ENCODE measurements around the gene HPDL. TPM values are rescaled to one million over a fixed set of nuclear protein-coding genes. Genes with fewer than 3 reads are reported as not detected.
A peak's percentile ranks its signal among the peaks of the same experiment; 100 is the strongest.
"Not testable (repeated sequence)": the region's sequence is repeated elsewhere in the genome, so short reads cannot be mapped to it uniquely, and the experiment has no call there.

The HPDL gene
- total RNA-seq (2014; rRNA removed; shearing (Covaris generic)), result not detected in 2 replicates

DNA sequence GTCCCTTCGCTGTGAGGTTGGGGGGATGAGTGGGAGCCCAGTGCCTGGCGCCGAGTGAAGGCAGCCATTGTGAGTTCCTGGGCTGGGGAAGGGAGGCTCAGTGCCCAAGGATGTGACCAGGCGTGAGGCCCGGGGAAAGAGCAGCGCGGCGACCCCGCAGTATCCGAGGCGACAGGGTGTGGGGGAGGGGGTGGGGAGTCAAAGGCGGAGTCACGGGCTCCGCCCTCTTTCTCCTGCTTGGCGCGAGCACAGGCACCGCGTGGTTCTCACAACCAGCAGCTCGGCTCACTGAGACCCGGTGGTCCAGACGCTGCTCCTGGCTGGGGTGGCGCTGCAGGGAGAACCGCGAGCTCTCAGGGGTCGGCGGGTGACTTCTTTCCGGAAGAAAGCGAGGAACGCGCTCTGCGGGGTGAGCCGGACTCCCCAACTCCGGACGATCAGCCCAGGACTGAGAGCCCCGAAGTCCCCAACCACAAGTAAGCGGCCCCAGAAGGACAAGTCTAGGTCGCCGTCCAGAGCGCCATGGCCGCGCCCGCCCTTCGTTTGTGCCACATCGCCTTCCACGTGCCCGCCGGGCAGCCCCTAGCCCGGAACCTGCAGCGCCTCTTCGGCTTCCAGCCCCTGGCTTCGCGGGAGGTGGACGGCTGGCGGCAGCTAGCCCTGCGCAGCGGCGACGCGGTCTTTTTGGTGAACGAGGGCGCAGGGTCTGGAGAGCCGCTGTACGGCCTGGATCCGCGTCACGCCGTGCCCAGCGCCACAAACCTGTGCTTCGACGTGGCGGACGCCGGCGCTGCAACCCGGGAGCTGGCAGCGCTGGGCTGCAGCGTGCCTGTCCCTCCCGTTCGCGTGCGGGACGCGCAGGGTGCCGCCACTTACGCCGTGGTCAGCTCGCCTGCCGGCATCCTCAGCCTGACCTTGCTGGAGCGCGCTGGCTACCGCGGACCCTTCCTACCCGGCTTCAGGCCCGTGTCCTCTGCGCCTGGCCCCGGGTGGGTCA lies at the start of gene HPDL:
TSS of gene HPDL (plus strand) at position 269 of the 997 bp plus-strand sequence. CDS start at position 523, 254 bp downstream.
- peak; percentile 34 for DNase-seq (ENCODE audit: low read depth)

DNA sequence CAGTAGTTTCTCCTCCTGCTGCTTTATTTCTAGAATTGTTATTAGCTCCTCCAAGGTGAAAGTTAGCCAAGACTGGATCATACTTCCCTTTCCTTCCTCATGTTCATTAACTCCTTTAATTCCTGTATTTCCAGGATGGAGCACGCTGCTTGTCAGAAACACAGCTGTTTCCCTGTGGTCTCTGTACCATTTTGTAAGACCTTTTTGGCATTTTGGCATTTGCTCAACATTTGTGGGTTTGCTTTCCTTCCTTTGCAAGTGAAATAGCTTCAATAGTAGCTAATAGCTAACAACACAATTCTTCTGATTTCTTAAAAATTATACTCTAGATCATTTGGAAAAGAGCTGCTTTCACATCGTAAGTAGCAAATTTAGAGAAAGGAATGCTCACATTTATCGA lies 44.3 kb upstream of the HPDL start:
- no peak for DNase-seq (ENCODE audit: low read depth)

DNA sequence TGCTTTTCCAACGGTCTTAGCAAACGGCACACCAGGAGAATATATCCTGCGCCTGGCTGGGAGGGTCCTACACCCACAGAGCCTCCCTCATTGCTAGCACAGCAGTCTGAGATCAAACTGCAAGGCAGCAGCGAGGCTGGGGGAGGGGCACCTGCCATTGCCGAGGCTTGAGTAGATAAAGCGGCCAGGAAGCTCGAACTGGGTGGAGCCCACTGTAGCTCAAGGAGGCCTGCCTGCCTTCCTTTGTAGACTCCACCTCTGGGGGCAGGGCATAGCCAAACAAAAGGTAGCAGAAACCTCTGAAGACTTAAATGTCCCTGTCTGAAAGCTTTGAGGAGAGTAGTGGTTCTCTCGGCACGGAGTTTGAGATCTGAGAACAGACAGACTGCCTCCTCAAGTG lies 41.8 kb upstream of the HPDL start:
- not testable (repeated sequence) for DNase-seq (ENCODE audit: low read depth)

DNA sequence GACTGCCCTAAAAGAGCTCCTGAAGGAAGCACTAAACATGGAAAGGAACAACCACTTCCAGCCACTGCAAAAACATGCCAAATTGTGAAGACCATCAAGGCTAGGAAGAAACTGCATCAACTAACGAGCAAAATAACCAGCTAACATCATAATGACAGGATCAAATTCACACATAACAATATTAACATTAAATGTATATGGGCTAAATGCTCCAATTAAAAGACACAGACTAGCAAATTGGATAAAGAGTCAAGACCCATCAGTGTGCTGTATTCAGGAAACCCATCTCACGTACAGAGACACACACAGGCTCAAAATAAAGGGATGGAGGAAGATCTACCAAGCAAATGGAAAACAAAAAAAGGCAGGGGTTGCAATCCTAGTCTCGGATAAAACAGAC lies 40.2 kb upstream of the HPDL start:
- not testable (repeated sequence) for DNase-seq (ENCODE audit: low read depth)

DNA sequence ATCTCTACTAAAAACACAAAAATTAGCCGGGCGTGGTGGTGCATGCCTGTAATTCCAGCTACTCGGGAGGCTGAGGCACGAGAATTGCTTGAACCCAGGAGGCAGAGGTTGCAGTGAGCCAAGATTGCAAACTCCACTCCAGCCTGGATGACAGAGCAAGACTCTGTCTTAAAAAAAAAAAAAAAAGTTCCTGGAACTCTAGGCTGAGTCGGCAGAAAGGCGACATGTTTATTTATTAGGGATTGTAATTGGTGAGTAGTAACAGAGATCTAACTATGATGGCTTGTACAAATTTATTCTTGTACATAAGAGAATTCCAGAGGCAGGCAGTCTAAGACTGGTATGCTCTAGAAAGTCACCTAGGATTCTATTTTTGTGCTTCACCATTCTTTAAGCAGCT lies 35.7 kb upstream of the HPDL start:
- DNase-seq (ENCODE audit: low read depth), result not testable (repeated sequence)

DNA sequence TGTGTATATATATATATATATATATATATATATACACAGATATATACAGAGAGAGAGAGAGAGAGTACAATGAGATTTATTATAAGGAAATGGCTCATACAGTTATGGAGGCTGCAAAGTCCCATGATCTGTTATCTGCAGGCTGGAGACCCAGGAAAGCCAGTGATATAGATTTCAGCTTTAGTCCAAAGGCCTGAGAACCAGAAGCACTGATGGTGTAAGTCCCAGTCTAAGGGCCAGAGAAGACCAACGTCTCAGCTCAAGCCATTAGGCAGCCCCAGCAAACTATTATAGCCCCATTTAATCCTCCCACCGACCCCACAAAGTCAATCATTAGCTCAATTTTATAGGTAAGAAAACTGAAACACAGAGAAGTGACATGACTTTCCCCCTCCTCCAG lies 35.0 kb upstream of the HPDL start:
- DNase-seq (ENCODE audit: low read depth), result no peak

DNA sequence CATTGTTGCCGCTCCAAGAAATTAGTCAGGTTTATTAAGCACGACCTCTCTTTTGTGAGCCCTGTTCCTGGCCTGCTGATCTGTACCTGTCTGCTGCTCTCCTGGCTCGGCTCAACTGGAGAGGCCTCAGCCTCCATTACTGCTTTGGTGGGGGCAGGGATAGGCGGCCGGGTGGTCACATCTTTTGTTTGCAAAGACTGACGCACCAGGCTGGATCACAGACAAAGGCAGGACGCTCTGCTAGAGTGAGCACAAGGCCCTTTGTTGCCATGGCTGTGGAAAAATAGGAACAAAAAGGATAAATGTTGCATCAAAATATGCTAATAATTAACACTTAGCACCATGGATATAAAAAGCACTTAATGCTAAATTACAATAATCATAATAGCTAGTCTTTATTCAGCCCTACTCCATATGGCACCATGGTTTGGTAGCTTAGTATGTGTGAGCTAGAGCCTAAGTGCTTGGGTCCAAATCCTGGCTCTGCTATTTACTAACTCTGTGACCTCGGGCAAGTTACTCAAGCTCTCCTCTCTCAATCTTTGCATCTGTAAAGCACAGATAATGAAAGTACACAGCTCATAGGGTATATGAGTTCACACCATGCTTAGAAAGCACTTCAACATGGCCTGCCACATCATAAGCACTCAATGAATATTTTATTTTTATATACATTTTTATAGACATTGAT lies 28.9 kb upstream of the HPDL start:
- DNase-seq (ENCODE audit: low read depth), result no peak

DNA sequence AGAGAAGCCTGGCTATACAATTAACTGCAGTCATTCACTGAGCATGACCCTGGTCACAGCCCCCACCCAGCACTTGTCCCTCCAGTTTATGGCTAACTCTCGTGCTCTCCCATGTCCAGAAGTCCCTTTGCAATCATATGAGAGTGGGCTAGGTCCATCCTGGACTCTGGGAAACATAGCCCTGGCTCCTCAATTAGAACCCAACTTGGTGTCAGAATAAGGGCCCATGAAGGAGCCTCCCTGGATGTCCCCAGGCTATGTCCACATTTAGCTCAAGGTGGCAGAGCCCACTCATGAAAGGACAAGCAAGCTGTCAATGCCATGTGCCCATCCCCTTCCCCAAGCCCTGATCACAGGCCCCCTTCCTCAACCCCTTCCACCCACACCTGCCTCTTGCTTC lies 27.4 kb upstream of the HPDL start:
- no peak for DNase-seq (ENCODE audit: low read depth)

DNA sequence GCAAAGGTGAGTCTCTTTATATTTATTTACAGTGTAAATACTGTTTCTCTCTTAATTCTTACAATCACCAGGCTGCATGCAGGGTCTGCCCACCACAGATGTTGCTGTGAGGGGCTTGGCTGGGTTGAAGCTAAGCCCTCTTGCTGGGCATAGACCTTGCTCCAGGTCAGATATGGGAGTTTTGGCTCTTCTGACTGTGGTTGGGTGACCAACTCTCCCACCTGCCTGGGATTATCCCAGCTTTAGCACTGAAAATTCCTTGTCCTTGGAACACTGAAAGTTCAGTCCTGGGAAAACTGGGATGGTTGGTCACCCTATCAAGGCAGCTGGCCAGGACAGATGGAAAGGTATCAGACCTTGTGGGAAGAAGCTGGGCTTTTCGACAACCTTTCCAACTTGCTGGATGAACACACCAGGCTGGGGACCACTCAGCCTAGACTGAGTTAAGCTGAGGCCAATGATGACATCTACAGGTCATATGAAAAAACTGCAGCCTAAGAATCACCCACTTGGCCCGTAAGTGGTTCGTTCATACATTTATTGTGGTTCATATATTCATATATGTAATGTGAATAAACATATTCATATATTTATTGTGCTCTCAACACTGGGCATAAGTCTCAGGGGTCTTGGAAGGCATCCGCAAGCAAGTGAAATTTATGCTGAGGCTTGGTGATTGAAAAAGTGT lies 26.6 kb upstream of the HPDL start:
- DNase-seq (ENCODE audit: low read depth), result peak; percentile 74

DNA sequence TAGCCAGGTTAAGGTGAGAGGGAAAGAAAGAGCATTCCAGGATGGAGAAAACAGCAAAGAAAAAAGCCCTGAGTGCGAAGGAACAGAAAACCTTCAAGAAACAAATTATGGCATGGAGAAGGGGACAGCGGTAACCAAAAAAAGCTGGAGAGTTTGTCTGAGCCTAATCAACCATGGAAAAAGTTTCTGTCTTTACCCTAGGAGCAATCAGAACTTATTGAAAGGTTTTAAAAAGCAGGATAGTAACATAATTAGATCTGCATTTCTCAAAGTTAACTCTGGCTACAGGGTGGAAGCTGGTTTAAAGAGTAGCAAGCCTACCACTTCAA lies 26.1 kb upstream of the HPDL start:
- no peak for DNase-seq (ENCODE audit: low read depth)

DNA sequence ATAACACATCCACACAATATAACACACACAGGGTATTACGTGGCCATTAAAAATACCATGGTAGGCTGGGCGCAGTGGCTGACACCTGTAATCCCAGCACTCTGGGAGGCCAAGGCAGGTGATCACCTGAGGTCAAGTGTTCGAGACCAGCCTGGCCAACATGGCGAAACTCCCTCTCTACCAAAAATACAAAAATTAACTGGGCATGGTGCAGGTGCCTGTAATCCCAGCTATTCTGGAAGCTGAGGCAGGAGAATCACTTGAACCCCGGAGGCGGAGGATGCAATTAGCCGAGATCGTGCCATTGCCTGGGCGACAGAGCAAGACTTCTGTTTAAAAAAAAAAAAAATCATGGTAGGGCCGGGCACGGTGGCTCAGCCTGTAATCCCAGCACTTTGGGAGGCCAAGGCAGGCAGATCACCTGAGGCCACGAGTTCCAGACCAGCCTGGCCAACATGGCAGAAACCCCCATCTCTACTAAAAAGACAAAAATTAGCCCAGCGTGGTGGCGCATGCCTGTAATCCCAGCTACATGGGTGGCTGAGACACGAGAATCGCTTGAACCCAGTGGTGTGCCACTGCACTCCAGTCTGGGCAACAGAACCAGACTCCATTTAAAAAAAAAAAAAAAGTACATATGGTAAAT lies 24.1 kb upstream of the HPDL start:
- no peak for DNase-seq (ENCODE audit: low read depth)

DNA sequence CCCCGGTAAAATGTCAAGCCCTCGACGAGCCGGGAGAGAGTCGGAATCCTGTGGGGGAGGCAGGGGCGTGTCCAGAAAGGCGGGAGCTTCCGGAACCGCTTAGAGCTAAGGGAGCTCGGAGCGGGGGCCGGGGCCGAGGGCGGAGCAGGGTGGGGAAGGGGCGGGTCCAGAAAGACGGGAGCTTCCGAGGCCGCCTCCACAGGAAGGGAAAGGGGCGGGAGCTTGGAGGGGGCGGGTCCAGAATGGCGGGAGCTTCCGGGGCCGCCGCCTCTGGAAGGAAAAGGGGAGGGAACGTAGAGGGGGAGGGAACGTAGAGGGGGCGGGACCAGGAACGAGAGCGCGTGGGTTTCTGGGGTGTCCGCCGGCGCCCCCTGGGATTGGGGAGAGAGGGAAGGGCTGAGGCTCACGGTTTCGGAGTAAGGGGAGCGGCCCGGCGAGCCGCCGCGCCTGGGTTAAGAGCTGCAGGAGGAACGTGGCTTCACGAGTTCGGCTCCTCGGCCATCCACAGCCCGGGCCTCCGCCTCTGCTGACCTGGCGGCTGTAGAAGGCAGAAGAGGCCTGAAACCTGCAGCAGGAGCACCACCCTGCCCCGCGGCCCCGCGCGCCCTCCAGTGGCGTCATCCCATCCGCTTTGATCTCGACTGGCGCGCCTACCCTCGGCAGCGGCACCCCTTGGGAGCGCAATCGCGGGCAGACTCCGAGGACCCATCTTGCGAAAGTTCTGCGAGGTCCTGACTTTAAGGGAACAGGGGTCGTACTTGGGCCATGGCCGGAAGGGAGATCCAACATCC lies 23.0 kb upstream of the HPDL start:
- peak; percentile 99 for DNase-seq (ENCODE audit: low read depth)

DNA sequence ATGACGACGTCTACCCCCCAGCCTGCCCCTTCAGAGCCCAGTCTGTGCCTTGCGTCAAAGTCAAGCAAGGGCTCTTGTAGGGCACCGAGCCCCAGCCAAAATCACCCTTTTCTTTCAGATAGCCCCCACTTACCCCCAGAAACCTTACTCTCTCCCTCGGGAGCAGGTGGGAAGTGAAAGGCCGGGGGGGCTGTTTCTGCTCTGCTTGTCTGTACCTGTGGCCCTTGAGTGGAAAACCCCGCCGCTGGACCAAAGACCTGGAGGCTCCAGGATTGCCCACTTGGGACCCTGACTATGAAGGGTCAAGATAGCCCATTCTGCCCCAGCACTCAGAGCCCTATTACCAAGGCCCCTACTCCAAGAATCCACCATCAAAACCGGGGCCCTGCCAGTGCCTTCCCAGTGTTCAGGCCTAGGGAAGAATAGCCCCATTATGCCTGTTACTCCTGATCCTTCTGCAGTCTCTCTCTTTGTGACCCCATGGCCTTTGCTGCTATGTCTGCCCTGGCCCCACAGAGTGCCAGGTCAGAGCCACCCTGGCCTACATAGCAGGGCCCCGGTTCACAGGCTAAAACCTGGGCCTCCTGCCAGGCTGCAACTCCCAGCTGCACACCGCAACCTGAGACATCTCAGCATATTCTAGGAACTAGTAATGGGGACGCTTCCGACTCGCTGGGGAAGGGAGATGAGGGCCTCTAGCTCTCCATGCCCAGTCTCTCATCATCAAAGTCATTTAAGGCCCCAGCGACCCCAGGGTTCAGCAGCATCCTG lies 22.2 kb upstream of the HPDL start:
- DNase-seq (ENCODE audit: low read depth), result peak; percentile 62

DNA sequence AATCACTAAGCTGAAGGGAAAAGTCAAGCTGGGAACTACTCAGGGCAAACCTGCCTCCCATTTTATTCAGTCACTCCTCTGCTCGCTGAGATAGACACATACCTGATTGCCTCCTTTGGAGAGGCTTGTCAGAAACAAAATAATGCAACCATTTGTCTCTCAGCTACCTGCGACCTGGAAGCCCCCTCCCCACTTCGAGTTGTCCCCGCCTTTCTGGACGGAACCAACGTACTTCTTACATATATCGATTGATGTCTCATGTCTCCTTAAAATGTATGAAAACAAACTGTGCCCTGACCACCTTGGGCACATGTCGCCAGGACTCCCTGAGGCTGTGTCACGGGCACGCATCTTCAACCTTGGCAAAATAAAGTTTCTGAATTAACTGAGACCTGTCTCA lies 21.5 kb upstream of the HPDL start:
- DNase-seq (ENCODE audit: low read depth), result no peak

DNA sequence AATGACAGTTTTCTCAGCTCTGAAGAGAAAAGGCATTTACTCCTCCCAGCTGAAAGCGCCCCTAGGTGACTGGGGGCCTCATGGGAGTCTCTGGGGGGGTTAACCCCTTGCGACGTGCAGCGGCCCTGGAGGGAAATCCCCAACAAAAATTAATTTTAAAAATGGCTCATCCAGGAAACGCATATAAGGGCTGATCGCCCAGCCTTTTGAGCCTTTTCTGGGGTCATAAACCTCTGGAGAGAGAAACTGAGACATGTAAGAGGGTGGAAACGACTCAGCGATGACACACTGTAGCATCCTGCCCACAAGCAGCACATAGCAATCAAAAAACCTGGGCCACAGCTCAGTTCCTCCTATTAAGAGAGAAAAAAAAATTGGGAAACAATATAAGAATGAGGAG lies 20.4 kb upstream of the HPDL start:
- peak; percentile 68 for DNase-seq (ENCODE audit: low read depth)

DNA sequence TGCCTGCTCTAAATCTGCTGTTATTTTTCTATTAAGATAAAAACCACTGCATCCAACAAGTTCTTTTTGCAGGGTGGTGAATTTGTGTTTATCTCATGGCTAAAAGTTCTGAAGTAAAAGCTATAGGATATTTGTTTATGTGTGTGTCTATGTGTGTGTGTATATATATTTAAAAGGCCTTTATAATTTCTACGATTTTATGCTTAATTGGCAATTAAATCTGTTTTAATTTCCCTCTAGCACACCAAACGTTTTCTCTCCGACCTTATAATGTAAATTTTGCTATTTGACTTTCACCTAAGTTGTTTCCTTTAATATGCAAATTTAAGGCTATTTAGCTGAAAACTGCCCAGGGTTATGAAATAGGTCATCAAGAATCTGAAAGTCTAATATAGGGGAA lies 19.8 kb upstream of the HPDL start:
- DNase-seq (ENCODE audit: low read depth), result no peak

DNA sequence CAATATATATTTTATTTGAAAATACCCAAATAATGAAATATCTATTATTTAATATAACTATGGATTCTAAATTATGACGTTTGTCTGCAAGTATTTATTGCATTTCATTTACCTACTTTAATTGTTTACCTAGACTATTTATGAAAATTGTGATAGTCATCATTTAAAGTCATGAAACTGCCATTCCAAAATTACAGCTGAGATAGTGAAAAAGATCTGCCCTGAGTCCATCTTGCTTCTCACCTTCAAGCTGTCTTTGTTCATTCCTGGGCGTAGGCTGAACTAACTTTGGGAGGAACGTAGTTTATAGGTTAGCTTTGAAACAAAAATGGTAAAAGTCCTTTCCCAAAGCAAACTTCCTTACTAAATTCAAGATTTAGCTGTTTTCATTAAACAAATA lies 12.4 kb upstream of the HPDL start:
- DNase-seq (ENCODE audit: low read depth), result no peak

DNA sequence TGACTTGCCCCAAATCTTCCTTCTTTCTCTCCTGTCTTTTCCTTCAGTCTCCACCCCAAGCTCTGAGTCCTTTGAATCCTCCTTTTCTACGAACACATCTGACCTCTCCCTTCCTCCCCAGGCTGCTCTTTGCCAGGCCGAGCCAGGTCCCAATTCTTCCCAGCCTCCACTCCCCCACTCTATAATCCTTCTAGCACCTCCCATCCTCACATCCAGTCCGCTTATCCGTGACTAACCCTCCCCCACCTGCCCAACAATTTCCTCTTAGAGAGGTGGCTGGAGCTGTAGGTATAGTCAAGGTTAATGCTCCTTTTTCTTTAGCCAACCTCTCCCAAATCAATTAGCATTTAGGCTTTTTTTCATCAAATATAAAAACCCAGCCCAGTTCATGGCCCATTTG lies 9.5 kb upstream of the HPDL start:
- no peak for DNase-seq (ENCODE audit: low read depth)

DNA sequence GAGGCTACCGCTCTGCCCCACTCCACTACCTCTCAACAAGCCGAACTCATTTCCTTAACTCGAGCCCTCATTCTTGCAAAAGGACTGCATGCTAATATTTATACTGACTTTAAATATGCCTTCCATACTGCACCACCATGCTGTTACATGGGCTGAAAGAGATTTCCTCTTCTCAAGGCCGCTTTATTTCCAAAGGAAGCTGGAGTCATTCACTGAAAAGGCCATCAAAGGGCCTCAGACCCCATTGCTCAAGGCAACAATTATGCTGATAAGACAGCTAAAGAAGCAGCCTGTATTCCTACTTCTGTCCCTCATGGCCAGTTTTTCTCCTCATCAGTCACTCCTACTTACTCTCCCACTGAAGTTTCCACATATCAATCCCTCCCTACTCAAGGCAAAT lies 6.9 kb upstream of the HPDL start:
- DNase-seq (ENCODE audit: low read depth), result no peak

DNA sequence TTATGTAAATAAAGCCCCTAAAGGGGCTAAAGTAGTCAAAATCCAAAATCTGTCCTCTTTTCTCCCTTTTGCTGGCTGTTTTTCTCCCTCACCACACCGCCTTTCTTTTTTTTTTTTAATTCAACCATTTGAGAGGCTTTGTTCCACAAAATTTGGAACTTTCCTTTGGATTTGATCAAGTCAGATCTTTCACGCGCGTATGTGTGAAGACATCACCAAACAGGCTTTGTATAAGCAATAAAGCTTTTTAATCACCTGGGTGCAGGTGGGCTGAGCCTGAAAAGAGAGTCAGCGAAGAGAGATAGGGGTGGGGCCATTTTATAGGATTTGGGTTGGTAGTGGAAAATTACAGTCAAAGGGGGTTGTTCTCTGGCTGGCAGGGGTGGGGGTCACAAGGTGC lies 5.3 kb upstream of the HPDL start:
- DNase-seq (ENCODE audit: low read depth), result no peak
